ENCODE measurements around the gene PARP2. TPM values are rescaled to one million over a fixed set of nuclear protein-coding genes. Genes with fewer than 3 reads are reported as not detected.
A peak's percentile ranks its signal among the peaks of the same experiment; 100 is the strongest.

PARP2 gene
- total RNA-seq, 1 donor from 2014 or later, result 36.3 TPM

GRCh38 chr14:20305265-20306078, 38.0 kb upstream of the PARP2 start, which contains the start of gene TTC5:
TSS of gene TTC5 (minus strand) at chr14:20305951. CDS start at chr14:20305937, 14 bp downstream.
- H3K4me3 Mint-ChIP-seq, result peak within 1 kb of the TSS; percentile 96
- peaks cover 9% of the 10 kb centered on the region for H3K36me3 Mint-ChIP-seq
- H3K27me3 Mint-ChIP-seq, result no peaks in the 10 kb centered on the region
- H3K27ac Mint-ChIP-seq, result peak within 1 kb of the TSS; percentile 90
- TF ChIP-seq CTCF (conservative IDR thresholded peaks at IDR 0.05), result peak; percentile 97
- DNase-seq (ENCODE audit: extremely low spot score, unreplicated experiment), result peak; percentile 89
- H3K4me1 Mint-ChIP-seq (ENCODE audit: unreplicated experiment), result peaks cover 14% of the 10 kb centered on the region
- no peaks in the 10 kb centered on the region for H3K9me3 Mint-ChIP-seq

DNA sequence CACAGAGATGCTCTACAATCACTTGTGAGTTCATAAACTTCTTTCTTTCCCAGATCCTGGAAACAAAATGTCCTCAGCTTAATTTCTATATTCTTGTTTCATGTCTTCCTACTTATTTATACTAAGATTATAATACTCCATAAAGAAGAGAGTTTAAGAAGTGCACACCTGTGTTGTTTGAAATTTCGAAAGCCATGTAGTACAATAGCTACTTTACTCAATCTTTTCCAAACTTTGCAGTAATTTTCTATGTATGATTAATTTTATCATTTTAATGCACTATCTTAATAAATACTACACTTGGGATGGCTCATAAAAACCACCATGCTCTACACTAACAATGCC, 37.4 kb upstream of the PARP2 start:
- Mint-ChIP-seq H3K9me3 (no peaks in the 10 kb centered on the region), H3K27me3 (no peaks in the 10 kb centered on the region), H3K36me3 (peaks cover 8% of the 10 kb centered on the region), H3K4me3 (peak overlapping the region; percentile 96), H3K4me1 (ENCODE audit: unreplicated experiment) (peaks cover 14% of the 10 kb centered on the region), H3K27ac (peak overlapping the region; percentile 90)
- DNase-seq (ENCODE audit: extremely low spot score, unreplicated experiment), result no peak
- TF ChIP-seq CTCF (conservative IDR thresholded peaks at IDR 0.05), result no peak

DNA sequence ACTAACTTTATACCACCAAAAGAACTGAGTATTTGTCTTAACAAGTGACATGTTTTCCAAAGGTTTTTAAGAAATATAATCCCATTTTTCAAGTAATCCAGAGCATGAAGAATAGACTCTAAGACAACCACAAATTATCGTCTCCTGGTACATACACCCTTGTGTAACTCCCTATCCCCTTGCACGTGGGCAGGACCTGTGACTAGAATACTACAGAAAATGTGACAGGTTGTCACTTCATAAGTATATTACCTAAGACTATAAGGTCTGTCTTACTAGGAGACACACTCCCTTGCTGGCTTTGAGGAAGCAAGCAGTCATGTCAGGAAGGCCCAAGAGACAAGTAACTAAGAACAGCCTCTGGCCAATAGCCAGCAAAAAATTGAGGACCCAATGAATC, 29.4 kb upstream of the PARP2 start:
- TF ChIP-seq CTCF (conservative IDR thresholded peaks at IDR 0.05), result no peak
- Mint-ChIP-seq H3K27ac (no peak overlapping the region), H3K9me3 (no peaks in the 10 kb centered on the region), H3K36me3 (peaks cover 30% of the 10 kb centered on the region), H3K27me3 (no peaks in the 10 kb centered on the region), H3K4me3 (no peak overlapping the region), H3K4me1 (ENCODE audit: unreplicated experiment) (no peaks in the 10 kb centered on the region)
- no peak for DNase-seq (ENCODE audit: extremely low spot score, unreplicated experiment)

- no peaks in the 10 kb centered on the region for H3K9me3 Mint-ChIP-seq
- no peak for TF ChIP-seq CTCF (conservative IDR thresholded peaks at IDR 0.05)
- H3K27ac Mint-ChIP-seq, result no peak overlapping the region
- DNase-seq (ENCODE audit: extremely low spot score, unreplicated experiment), result no peak
- peaks cover 30% of the 10 kb centered on the region for H3K36me3 Mint-ChIP-seq
- no peak overlapping the region for H3K4me3 Mint-ChIP-seq
- no peaks in the 10 kb centered on the region for H3K4me1 Mint-ChIP-seq (ENCODE audit: unreplicated experiment)
- H3K27me3 Mint-ChIP-seq, result no peaks in the 10 kb centered on the region
Measured at GRCh38 chr14:20317720-20318119, 25.7 kb upstream of the PARP2 start.

- Mint-ChIP-seq H3K9me3 (no peaks in the 10 kb centered on the region), H3K36me3 (peaks cover 18% of the 10 kb centered on the region), H3K4me3 (peak overlapping the region; percentile 53), H3K4me1 (ENCODE audit: unreplicated experiment) (peaks cover 22% of the 10 kb centered on the region), H3K27ac (peak overlapping the region; percentile 81), H3K27me3 (no peaks in the 10 kb centered on the region)
- DNase-seq (ENCODE audit: extremely low spot score, unreplicated experiment), result no peak
- peak; percentile 89 for TF ChIP-seq CTCF (conservative IDR thresholded peaks at IDR 0.05)
Measured at GRCh38 chr14:20327005-20327869, 16.2 kb upstream of the PARP2 start.
